ENCODE data around the gene USP37.

The USP37 gene, protein sequence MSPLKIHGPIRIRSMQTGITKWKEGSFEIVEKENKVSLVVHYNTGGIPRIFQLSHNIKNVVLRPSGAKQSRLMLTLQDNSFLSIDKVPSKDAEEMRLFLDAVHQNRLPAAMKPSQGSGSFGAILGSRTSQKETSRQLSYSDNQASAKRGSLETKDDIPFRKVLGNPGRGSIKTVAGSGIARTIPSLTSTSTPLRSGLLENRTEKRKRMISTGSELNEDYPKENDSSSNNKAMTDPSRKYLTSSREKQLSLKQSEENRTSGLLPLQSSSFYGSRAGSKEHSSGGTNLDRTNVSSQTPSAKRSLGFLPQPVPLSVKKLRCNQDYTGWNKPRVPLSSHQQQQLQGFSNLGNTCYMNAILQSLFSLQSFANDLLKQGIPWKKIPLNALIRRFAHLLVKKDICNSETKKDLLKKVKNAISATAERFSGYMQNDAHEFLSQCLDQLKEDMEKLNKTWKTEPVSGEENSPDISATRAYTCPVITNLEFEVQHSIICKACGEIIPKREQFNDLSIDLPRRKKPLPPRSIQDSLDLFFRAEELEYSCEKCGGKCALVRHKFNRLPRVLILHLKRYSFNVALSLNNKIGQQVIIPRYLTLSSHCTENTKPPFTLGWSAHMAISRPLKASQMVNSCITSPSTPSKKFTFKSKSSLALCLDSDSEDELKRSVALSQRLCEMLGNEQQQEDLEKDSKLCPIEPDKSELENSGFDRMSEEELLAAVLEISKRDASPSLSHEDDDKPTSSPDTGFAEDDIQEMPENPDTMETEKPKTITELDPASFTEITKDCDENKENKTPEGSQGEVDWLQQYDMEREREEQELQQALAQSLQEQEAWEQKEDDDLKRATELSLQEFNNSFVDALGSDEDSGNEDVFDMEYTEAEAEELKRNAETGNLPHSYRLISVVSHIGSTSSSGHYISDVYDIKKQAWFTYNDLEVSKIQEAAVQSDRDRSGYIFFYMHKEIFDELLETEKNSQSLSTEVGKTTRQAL

GRCh38 chr2:218568190-218569037, at the start of gene USP37, which contains the start of gene CNOT9:
Gene USP37 (minus strand): TSS chr2:218568351. CDS start chr2:218558653, 9,698 bp downstream.
Gene CNOT9 (plus strand): TSS chr2:218568839. CDS start chr2:218568955, 116 bp downstream.
- peak; percentile 89 for ATAC-seq
- no peak for TF ChIP-seq CREB5 (CRISPR knock-in tag; IDR thresholded peaks at IDR 0.05; ENCODE audit: low read depth)
- no peak for TF ChIP-seq PATZ1 (CRISPR knock-in tag; IDR thresholded peaks at IDR 0.05; ENCODE audit: borderline replicate concordance)
- TF ChIP-seq, protein P1, sequence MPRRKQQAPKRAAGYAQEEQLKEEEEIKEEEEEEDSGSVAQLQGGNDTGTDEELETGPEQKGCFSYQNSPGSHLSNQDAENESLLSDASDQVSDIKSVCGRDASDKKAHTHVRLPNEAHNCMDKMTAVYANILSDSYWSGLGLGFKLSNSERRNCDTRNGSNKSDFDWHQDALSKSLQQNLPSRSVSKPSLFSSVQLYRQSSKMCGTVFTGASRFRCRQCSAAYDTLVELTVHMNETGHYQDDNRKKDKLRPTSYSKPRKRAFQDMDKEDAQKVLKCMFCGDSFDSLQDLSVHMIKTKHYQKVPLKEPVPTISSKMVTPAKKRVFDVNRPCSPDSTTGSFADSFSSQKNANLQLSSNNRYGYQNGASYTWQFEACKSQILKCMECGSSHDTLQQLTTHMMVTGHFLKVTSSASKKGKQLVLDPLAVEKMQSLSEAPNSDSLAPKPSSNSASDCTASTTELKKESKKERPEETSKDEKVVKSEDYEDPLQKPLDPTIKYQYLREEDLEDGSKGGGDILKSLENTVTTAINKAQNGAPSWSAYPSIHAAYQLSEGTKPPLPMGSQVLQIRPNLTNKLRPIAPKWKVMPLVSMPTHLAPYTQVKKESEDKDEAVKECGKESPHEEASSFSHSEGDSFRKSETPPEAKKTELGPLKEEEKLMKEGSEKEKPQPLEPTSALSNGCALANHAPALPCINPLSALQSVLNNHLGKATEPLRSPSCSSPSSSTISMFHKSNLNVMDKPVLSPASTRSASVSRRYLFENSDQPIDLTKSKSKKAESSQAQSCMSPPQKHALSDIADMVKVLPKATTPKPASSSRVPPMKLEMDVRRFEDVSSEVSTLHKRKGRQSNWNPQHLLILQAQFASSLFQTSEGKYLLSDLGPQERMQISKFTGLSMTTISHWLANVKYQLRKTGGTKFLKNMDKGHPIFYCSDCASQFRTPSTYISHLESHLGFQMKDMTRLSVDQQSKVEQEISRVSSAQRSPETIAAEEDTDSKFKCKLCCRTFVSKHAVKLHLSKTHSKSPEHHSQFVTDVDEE (CRISPR knock-in tag; IDR thresholded peaks at IDR 0.05), result no peak
- TF ChIP-seq POU6F1 (CRISPR knock-in tag; IDR thresholded peaks at IDR 0.05; ENCODE audit: borderline replicate concordance, low read depth), result no peak
- TF ChIP-seq SNAI2 (CRISPR knock-in tag; IDR thresholded peaks at IDR 0.05), result no peak
- no peak for TF ChIP-seq ZNF8 (CRISPR knock-in tag; IDR thresholded peaks at IDR 0.05)
- TF ChIP-seq, protein P2, sequence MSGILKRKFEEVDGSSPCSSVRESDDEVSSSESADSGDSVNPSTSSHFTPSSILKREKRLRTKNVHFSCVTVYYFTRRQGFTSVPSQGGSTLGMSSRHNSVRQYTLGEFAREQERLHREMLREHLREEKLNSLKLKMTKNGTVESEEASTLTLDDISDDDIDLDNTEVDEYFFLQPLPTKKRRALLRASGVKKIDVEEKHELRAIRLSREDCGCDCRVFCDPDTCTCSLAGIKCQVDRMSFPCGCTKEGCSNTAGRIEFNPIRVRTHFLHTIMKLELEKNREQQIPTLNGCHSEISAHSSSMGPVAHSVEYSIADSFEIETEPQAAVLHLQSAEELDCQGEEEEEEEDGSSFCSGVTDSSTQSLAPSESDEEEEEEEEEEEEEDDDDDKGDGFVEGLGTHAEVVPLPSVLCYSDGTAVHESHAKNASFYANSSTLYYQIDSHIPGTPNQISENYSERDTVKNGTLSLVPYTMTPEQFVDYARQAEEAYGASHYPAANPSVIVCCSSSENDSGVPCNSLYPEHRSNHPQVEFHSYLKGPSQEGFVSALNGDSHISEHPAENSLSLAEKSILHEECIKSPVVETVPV (CRISPR knock-in tag; IDR thresholded peaks at IDR 0.05), result no peak
- no peak for TF ChIP-seq TCF4 (CRISPR knock-in tag; IDR thresholded peaks at IDR 0.05; ENCODE audit: borderline replicate concordance)
- TF ChIP-seq ZNF565 (CRISPR knock-in tag; conservative IDR thresholded peaks at IDR 0.05; ENCODE audit: low read depth), result no peak
- no peak for TF ChIP-seq CSDC2 (CRISPR knock-in tag; IDR thresholded peaks at IDR 0.05)
- no peak for TF ChIP-seq GLIS3 (CRISPR knock-in tag; IDR thresholded peaks at IDR 0.05)
- no peak for TF ChIP-seq ZFP3 (CRISPR knock-in tag; IDR thresholded peaks at IDR 0.05)
- no peak for TF ChIP-seq BACH2 (CRISPR knock-in tag; IDR thresholded peaks at IDR 0.05; ENCODE audit: borderline replicate concordance)
- TF ChIP-seq ESRRG (CRISPR knock-in tag; IDR thresholded peaks at IDR 0.05), result no peak
- no peak for TF ChIP-seq ISL1 (CRISPR knock-in tag; IDR thresholded peaks at IDR 0.05)

GRCh38 chr2:218615868-218616315, 47.7 kb upstream of the USP37 start:
- ATAC-seq, result no peak
- TF ChIP-seq TOX (CRISPR knock-in tag; IDR thresholded peaks at IDR 0.05; ENCODE audit: borderline replicate concordance) (no peak), ISL1 (CRISPR knock-in tag; IDR thresholded peaks at IDR 0.05) (no peak), CSDC2 (CRISPR knock-in tag; IDR thresholded peaks at IDR 0.05) (no peak), POU6F1 (CRISPR knock-in tag; IDR thresholded peaks at IDR 0.05; ENCODE audit: borderline replicate concordance, low read depth) (no peak)

Data from SK-N-SH treated with all-trans-retinoic acid at 6 μM for 48 hours (cell line).